Ecto neural progenitor cell (in vitro differentiated cells): ENCODE measurements around the gene PDCD7.
A peak's percentile ranks its signal among the peaks of the same experiment; 100 is the strongest.
"Not testable (repeated sequence)": the region's sequence is repeated elsewhere in the genome, so short reads cannot be mapped to it uniquely, and the experiment has no call there.

Experiments
- DNase-seq: peaks from one replicate; pipeline ENCODE4 v3.0.0-alpha.2; 2018; ENCODE audit warnings: low spot score

Gene PDCD7

DNA sequence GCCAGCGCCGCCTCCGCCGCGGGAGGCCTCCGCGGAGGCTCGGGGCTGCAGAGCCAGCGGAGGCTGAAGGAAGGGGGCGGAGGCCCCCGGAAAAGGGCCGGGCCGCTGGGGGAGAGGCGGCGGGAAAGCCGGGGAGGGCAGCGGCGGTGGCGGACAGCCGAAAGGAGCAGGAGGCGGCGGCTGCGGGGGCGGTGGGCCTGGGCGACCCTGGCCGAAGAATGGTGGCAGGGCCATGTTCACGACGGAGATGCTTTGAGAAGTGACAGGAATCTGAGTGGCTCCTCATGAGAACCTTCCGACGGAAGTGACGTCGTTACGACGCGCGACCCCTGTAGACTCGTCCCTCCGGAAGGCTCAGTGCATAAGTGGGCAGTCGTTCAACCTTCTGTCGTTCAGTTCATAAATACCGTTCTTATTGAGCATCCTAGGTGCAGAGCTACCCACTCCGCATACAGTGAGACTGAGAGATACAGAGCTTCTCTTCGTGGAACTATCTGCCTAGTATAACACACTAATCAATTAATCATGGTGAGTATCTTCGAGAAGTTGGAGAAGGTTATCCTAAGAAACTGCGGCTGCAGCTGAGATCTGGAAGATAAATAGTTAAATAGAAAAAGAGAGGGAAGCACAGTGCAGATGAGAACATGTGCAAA, at the start of gene PDCD7:
TSS of gene PDCD7 (minus strand) at position 261 of the 653 bp plus-strand sequence. CDS start at position 234, 27 bp downstream.
- DNase-seq: peak; percentile 87

DNA sequence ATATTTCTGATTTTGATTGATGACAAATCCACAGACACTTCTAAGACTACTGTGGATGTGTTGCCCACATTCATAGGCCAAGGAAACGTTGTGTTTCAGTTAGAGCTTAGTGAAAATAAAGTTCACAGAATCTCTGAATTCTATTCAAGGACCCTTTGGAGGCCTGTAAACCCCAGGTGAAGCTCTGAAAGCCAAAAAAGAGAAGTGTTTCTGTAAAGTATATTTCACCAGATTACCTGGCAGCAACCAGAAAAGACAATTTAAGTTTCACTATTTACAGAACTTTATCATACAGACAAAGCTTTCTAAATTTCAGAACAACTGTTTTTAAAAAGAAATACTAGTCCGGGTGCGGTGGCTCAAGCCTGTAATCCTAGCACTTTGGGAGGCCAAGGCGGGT, 48.9 kb upstream of the PDCD7 start:
- DNase-seq: no peak

- DNase-seq: not testable (repeated sequence)
Measured at GRCh38 chr15:65181582-65182353, 48.2 kb upstream of the PDCD7 start.

DNA sequence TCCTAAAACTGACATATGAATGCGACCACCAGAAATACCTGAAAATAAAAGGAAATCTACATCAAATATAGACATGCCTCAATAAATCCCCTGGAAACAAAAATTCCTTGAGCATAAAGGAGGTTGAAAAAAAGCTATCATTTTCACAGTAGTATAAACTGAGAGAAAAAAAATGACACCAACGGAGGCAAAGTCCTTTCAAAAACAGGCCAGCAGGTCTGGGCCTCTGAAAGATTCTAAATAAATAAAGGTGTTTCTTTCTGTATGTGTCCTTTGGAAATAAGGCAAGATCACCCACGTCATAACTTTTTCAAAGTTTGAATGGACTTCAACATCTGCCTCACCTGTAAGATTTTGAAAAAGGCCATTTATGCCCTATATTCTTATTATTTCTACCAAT, 46.6 kb upstream of the PDCD7 start:
- DNase-seq: no peak

GRCh38 chr15:65177901-65178300, 44.3 kb upstream of the PDCD7 start:
- DNase-seq: no peak

DNA sequence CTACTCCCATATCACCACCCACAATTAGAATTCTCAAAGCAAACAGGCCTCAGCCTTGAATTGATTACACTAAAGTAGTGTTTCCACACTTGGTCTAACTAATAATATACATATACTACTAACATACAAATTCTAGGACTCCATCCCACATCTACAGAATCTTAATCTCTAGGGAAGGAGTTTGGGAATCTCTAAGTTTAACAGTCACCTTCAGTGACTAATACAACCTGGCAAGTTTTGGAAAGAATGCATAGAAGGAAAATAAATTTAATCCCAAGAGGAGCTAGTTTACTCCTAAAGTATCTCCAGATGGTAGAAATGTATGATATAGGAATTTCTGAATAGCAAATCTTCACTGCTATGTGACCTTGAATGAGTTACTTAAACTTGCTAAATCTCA, 42.4 kb upstream of the PDCD7 start:
- no peak for DNase-seq

- DNase-seq: no peak
Measured at GRCh38 chr15:65175511-65175910, 41.9 kb upstream of the PDCD7 start.

DNA sequence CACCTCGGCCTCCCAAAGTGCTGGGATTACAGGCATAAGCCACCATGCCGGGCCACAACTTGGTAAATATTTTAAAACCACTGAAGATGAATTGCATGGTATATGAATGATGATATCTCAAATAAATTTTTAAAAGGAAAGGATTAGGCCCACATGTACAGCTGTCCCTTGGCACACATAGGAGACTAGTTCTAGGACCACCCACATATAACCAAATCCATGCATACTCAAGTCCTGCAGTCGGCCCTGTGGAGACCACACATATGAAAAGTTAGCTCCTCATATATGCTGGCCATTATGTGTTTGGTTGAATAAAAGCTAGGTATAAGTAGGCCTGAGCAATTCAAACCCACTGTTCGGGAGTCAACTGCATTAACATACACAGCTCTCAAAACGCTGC, 40.9 kb upstream of the PDCD7 start:
- no peak for DNase-seq

DNA sequence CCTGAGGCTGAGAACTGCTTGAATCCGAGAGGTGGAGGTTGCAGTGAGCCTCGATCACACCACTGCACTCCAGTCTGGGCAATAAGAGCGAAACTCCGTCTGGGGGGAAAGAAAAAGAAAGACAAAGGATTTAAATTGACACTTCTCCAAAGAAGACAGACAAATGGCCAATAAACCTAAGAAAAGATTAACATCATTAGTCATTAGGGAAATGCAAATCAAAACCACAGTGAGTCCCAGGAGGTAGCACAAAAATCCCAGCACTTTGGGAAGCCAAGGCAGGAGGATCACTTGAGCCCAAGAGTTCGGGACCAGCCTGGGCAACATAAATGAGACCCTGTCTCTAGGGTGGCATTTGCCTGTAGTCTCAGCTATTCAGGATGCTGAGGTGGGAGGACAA, 38.9 kb upstream of the PDCD7 start:
- DNase-seq: no peak

DNA sequence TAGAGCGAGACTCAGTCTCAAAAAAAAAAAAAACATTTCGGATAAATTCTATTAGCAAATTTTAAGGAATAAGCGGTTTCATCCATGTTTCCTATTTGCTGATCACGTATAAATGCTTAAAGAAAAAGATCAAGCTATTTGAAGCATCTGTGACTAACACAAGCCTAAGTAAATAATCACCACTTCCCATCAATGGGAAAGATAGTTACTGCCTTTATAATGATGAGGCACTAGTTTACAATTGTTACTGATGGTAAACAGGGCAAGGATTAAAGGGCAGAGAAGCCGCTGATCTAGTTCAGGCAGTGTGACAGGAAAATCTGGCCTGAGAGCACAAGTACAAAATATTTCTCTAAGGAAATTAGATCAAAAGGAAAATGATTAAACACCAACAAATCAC, 37.8 kb upstream of the PDCD7 start:
- DNase-seq: no peak

DNA sequence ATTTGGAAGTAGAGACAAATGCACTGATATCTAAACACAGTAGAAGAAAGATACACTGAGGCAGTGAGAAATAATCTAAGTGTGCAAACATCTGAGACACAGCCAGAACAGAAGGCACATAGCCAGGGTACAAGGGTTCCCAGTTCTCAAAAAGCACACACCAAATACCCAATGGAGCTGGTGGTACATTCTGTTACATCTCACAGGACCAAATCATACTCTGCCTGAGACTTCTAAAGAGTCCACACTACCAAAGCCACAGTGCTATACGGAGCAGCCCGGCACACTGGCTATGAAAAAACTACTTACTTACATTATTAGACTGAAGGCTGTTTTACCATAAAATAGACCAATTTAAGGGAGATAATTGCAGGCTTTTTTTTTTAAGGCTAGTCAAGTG, 32.3 kb upstream of the PDCD7 start:
- DNase-seq: no peak

DNA sequence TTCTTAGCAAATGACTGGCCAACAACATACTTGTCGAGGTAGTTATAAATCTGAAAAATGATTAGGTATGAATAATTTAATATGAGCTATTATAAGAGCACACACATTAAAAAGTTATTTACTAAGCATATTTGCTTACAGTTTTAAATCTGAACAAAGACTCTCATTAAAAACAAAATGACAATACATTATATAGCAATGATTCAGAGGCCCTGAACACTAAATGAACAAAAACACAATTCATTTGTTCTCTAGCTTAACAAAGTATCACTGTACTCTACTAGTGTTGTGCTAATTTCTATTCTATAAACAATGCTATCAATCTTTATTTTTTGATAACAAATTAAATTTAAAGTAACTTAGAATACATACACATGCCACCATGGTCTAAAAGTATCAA, 30.5 kb upstream of the PDCD7 start:
- DNase-seq: no peak

DNA sequence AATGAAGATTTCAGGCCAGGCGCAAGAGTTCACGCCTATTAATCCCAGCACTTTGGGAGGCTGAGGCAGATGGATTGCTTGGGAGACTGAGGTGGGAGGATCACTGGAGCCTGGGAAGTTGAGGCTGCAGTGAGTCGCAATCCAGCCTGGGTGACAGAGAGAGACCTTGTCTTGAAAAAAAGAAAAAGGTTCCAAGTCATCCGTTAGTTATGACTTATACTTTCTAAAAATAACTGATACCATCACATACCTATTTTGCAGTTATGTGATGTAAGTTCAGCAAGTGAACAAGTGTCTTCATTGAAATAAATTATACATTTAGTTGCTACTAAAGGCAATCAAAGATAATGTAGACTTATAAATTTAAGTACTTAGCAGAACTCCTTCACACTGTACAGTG, 29.4 kb upstream of the PDCD7 start:
- DNase-seq: no peak

DNA sequence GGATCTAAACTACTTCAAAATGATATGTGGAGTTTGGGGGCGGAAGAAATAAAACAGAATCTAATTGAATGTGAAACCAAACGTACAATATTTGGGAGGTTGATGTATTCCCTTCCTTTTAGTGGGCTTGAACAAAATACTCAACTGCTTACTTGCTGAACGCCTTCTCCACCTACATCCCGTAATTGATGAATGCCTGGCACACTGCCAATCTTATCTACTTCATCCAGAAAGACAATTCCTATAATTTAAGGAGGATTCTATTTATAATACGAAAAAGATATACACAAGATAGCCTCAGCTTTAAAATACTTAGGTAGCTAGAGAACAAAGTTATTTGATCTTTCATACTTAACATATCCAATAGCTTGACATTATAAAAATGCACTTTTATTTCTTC, 23.1 kb upstream of the PDCD7 start:
- DNase-seq: no peak

- no peak for DNase-seq
Measured at GRCh38 chr15:65154720-65155119, 21.1 kb upstream of the PDCD7 start.

GRCh38 chr15:65147902-65148301, 14.3 kb upstream of the PDCD7 start:
- DNase-seq: no peak

DNA sequence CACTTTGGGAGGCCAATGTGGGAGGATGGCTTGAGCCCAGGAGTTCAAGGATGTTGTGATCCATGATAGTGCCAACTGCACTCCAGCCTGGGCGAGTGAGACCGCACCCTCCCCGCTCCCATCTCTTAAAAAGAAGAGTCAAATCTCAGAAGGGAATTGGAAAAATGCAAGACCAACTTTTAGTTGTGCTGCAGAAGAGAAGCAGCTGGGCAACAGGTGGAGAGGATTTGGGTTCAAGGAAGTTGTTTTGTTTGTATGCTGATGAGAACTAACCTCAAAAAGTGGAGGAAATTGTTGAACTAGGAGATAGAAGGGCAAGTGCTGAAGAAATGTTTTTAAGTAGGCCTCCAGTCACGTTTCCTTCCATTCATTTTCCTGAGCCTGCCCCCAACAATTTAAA, 12.8 kb upstream of the PDCD7 start:
- no peak for DNase-seq

GRCh38 chr15:65138631-65139030, 5.0 kb upstream of the PDCD7 start:
- DNase-seq: not testable (repeated sequence)

- not testable (repeated sequence) for DNase-seq
Measured at GRCh38 chr15:65137893-65138292, 4.3 kb upstream of the PDCD7 start.

DNA sequence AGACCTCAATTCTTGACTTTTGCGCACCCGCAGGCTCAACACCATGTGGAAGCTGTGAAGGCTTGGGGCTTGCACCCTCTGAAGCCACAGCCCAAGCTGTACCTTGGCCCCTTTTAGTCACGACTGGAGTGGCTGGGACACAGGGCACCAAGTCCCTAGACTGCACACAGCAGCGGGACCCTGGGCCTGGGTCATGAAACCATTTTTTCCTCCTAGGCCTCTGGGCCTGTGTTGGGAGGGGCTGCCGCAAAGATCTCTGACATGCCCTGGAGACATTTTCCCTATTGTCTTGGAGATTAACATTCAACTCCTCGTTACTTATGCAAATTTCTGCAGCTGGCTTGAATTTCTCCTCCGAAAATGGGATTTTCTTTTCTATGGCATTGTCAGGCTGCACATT, 3.5 kb upstream of the PDCD7 start:
- DNase-seq: not testable (repeated sequence)

GRCh38 chr15:65134538-65134937, 930 bp upstream of the PDCD7 start:
- no peak for DNase-seq

GRCh38 chr15:65132878-65133547, 595 bp downstream of the PDCD7 start:
- peak; percentile 69 for DNase-seq

DNA sequence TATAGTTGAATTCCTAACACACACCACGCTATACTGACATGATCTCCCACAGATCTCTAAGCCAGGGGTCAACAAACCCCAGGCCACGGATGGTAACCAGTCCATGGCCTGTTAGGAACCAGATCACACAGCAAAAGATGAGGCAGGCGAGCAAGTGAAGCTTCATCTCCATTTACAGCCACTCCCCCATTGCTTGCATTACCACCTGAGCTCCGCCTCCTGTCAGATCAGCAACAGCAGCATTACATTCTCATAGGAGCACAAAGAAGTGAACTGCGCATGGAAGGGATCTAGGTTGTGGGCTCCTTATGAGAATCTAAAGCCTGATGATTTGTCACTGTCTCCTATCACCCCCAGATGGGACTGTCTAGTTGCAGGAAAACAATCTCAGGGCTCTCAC, 2.7 kb downstream of the PDCD7 start:
- no peak for DNase-seq
